ENCODE results near the gene LDB1.

LDB1 gene

DNA sequence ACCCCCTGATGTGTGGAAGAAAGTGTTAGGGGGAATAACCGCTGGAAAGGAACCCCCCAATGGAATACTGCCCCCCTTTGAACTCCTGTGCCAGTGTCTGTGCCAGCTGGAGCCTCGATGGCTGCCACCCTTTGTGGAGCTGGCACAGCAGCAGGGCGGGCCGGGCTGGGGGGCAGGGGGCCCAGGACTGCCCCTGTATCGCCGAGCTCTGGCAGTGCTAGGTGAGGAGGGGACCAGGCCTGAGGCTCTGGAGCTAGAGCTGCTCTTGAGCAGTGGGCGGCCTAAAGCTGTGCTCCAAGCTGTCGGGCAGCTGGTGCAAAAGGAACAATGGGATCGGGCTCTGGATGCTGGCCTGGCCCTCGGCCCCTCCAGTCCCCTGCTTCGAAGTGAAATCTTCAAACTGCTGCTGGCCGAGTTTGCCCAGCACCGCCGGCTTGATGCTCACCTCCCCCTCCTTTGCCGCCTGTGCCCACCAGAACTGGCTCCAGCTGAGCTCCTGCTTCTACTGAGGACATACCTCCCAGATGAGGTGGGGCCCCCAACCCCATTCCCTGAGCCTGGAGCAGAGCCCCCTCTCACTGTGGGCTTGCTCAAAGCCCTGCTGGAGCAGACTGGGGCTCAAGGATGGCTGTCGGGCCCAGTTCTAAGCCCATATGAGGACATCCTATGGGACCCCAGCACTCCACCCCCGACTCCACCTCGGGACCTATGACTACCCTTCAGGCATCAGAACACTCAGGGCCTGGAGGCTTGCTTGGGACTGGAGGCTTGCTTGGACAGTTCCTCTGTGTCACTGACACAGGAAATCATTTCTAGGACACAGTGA is 52.9 kb downstream of the LDB1 start:
- TF ChIP-seq GATA2 (IDR thresholded peaks at IDR 0.05; ENCODE audit: low read depth, low read length) (no peak), GATA3 (IDR thresholded peaks at IDR 0.05; ENCODE audit: low read depth, low read length) (no peak)

- TF ChIP-seq GATA3 (IDR thresholded peaks at IDR 0.05; ENCODE audit: low read depth, low read length) (no peak), GATA2 (IDR thresholded peaks at IDR 0.05; ENCODE audit: low read depth, low read length) (no peak)
Measured at GRCh38 chr10:102066399-102067088, 53.6 kb downstream of the LDB1 start.

GRCh38 chr10:102065561-102066398 is 54.4 kb downstream of the LDB1 start:
- TF ChIP-seq GATA3 (IDR thresholded peaks at IDR 0.05; ENCODE audit: low read depth, low read length) = no peak
- no peak for TF ChIP-seq GATA2 (IDR thresholded peaks at IDR 0.05; ENCODE audit: low read depth, low read length)

- TF ChIP-seq GATA3 (IDR thresholded peaks at IDR 0.05; ENCODE audit: low read depth, low read length) = no peak
- peak; percentile 24; the same call in 1 of the 2 replicates for TF ChIP-seq GATA2 (IDR thresholded peaks at IDR 0.05; ENCODE audit: low read depth, low read length)
Measured at GRCh38 chr10:102064868-102065560, 55.2 kb downstream of the LDB1 start, which contains the start of gene HPS6. HPS6 (plus strand) TSS chr10:102065349; CDS start chr10:102065475, 126 bp downstream.

- no peak for TF ChIP-seq GATA2 (IDR thresholded peaks at IDR 0.05; ENCODE audit: low read depth, low read length)
- TF ChIP-seq GATA3 (IDR thresholded peaks at IDR 0.05; ENCODE audit: low read depth, low read length) = no peak
Measured at GRCh38 chr10:102064503-102064867, 55.7 kb downstream of the LDB1 start.

GRCh38 chr10:102059987-102060386 is 60.2 kb downstream of the LDB1 start:
- TF ChIP-seq GATA3 (IDR thresholded peaks at IDR 0.05; ENCODE audit: low read depth, low read length) = no peak
- TF ChIP-seq GATA2 (IDR thresholded peaks at IDR 0.05; ENCODE audit: low read depth, low read length) = no peak
